ENCODE data around the gene WBP11.

DNA sequence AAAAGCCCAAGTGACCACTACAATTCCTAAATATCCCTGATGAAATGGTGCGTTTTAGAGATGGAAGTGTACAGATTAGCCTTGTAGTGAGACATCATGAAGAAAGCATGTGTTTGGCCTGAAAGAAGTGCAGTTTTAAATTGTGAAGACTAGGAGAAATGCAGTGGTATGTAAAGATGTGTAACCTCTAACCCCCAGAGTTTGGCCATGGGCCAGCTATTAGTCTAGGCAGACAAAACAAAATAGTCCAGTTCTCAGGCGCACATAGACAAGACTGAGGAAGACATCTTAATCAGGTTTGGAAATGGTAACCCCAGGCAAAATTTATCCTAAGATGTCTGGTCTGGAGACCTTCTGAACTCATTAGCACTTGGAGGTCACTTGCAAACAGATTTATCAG, 23.4 kb downstream of the WBP11 start:
- TF ChIP-seq CTCF (IDR thresholded peaks at IDR 0.05) = no peak
- TF ChIP-seq POLR2A (IDR thresholded peaks at IDR 0.05) = no peak

Data from right lobe of liver (tissue), 4 donors.